ENCODE data around the gene PSD. TPM values are rescaled to one million over a fixed set of nuclear protein-coding genes. Genes with fewer than 3 reads are reported as not detected.

The PSD gene
- total and polyA plus RNA-seq, 3 donors from 2014 or later, result 17.7 to 22.7 (median 22.0) TPM

- H3K36me3 ChIP-seq (ENCODE audit: low read depth, missing control alignments), result no peaks in the 10 kb centered on the region
- TF ChIP-seq CTCF (IDR thresholded peaks at IDR 0.05), result no peak
- no peak for TF ChIP-seq POLR2A (IDR thresholded peaks at IDR 0.05)
- H3K27me3 ChIP-seq, result no peaks in the 10 kb centered on the region
- H3K4me3 ChIP-seq, result peak overlapping the region; percentile 72 to 88
- peak overlapping the region; percentile 18 to 64 for H3K27ac ChIP-seq
- peak; percentile 91 for DNase-seq
- peaks cover 7% of the 10 kb centered on the region for H3K4me1 ChIP-seq
- WGBS, 2 donors, result 7 to 8% methylated on average over 28 to 30 of the region's 30 CpGs
- no peaks in the 10 kb centered on the region for H3K9me3 ChIP-seq
- intact Hi-C loops (cut with DNase I; ENCODE audit: low total_unique reads), result no loop called here
These were observed 30.9 kb upstream of the PSD start for GRCh38 chr10:102449321-102450123.

GRCh38 chr10:102444851-102445250 is 26.3 kb upstream of the PSD start:
- no peak for DNase-seq
- Histone ChIP-seq H3K4me1 (no peaks in the 10 kb centered on the region), H3K27ac (no peak overlapping the region), H3K4me3 (no peak overlapping the region), H3K9me3 (no peaks in the 10 kb centered on the region), H3K36me3 (ENCODE audit: low read depth, missing control alignments) (no peaks in the 10 kb centered on the region), H3K27me3 (no peaks in the 10 kb centered on the region)
- TF ChIP-seq CTCF (IDR thresholded peaks at IDR 0.05), result no peak
- TF ChIP-seq POLR2A (IDR thresholded peaks at IDR 0.05), result no peak
- 72 to 76% methylated on average over 2 of the region's 2 CpGs for WGBS, 2 donors
- intact Hi-C loops (cut with DNase I; ENCODE audit: low total_unique reads), result no loop called here

GRCh38 chr10:102438374-102438773 is 19.8 kb upstream of the PSD start:
- H3K27ac ChIP-seq, result no peak overlapping the region
- 73 to 86% methylated on average over 1 of the region's 1 CpG for WGBS, 2 donors
- H3K36me3 ChIP-seq (ENCODE audit: low read depth, missing control alignments), result no peaks in the 10 kb centered on the region
- H3K4me3 ChIP-seq, result no peak overlapping the region
- intact Hi-C loops (cut with DNase I; ENCODE audit: low total_unique reads), result no loop called here
- no peaks in the 10 kb centered on the region for H3K9me3 ChIP-seq
- TF ChIP-seq CTCF (IDR thresholded peaks at IDR 0.05) (no peak), POLR2A (IDR thresholded peaks at IDR 0.05) (no peak)
- no peak for DNase-seq
- H3K27me3 ChIP-seq, result no peaks in the 10 kb centered on the region
- H3K4me1 ChIP-seq, result peaks cover 15% of the 10 kb centered on the region

GRCh38 chr10:102437515-102437914 is 18.9 kb upstream of the PSD start:
- 93% methylated on average over 3 of the region's 3 CpGs for WGBS, 2 donors
- H3K36me3 ChIP-seq (ENCODE audit: low read depth, missing control alignments), result no peaks in the 10 kb centered on the region
- H3K4me3 ChIP-seq, result no peak overlapping the region
- H3K9me3 ChIP-seq, result no peaks in the 10 kb centered on the region
- H3K4me1 ChIP-seq, result peaks cover 15% of the 10 kb centered on the region
- no peak for TF ChIP-seq POLR2A (IDR thresholded peaks at IDR 0.05)
- H3K27me3 ChIP-seq, result no peaks in the 10 kb centered on the region
- no peak overlapping the region for H3K27ac ChIP-seq
- intact Hi-C loops (cut with DNase I; ENCODE audit: low total_unique reads), result no loop called here
- no peak for DNase-seq

GRCh38 chr10:102436312-102436711 is 17.7 kb upstream of the PSD start:
- no peak overlapping the region for H3K27ac ChIP-seq
- H3K9me3 ChIP-seq, result no peaks in the 10 kb centered on the region
- DNase-seq, result no peak
- H3K27me3 ChIP-seq, result no peaks in the 10 kb centered on the region
- H3K36me3 ChIP-seq (ENCODE audit: low read depth, missing control alignments), result no peaks in the 10 kb centered on the region
- WGBS, 2 donors, result 58 to 63% methylated on average over 5 to 6 of the region's 6 CpGs
- intact Hi-C loops (cut with DNase I; ENCODE audit: low total_unique reads), result no loop called here
- no peak overlapping the region for H3K4me3 ChIP-seq
- TF ChIP-seq POLR2A (IDR thresholded peaks at IDR 0.05) (no peak), CTCF (IDR thresholded peaks at IDR 0.05) (no peak)
- peaks cover 20% of the 10 kb centered on the region for H3K4me1 ChIP-seq
